SK-N-SH treated with all-trans-retinoic acid at 6 μM for 48 hours (cell line): Measurements from ENCODE around the gene C6orf136.

Source experiments
- ATAC-seq: fragments of 200-7000 bp; cut with Tn5 transposase; 3 replicates; pipeline ENCODE4 v1.9.1; 2020; ENCODE audit warnings: mild to moderate bottlenecking, moderate library complexity
- ARNTL ChIP-seq: fragments of 450-650 bp; formaldehyde crosslinking; IDR thresholded peaks from 2 replicates; pipeline ENCODE4 v1.5.0; 2020; ENCODE audit warnings: low read depth, mild to moderate bottlenecking, moderate library complexity, borderline replicate concordance
- BACH2 ChIP-seq: fragments of 250-450 bp; sonication (Bioruptor Pico); IDR thresholded peaks from 2 replicates; pipeline ENCODE4 v1.9.0; 2021; ENCODE audit warnings: mild to moderate bottlenecking, borderline replicate concordance
- CSDC2 ChIP-seq: fragments of 250-450 bp; sonication (Bioruptor Pico); IDR thresholded peaks from 2 replicates; pipeline ENCODE4 v1.5.0; 2020; ENCODE audit warnings: mild to moderate bottlenecking, moderate library complexity
- ESRRG ChIP-seq: fragments of 250-450 bp; sonication (Bioruptor Pico); IDR thresholded peaks from 2 replicates; pipeline ENCODE4 v1.6.1; 2021; ENCODE audit warnings: mild to moderate bottlenecking
- GLIS3 ChIP-seq: fragments of 250-450 bp; sonication (Bioruptor Pico); IDR thresholded peaks from 2 replicates; pipeline ENCODE4 v1.5.0; 2020; ENCODE audit warnings: mild to moderate bottlenecking, moderate library complexity
- ISL1 ChIP-seq: fragments of 250-450 bp; sonication (Bioruptor Pico); IDR thresholded peaks from 2 replicates; pipeline ENCODE4 v2.1.2; 2022; ENCODE audit warnings: mild to moderate bottlenecking, moderate library complexity
- OSR1 ChIP-seq: fragments of 250-450 bp; sonication (Bioruptor Pico); IDR thresholded peaks from 2 replicates; pipeline ENCODE4 v1.8.0; 2022; ENCODE audit warnings: moderate library complexity, mild to moderate bottlenecking, inconsistent platforms
- PPARA ChIP-seq: fragments of 250-450 bp; sonication (Bioruptor Pico); IDR thresholded peaks from 2 replicates; pipeline ENCODE4 v1.5.0; 2020; ENCODE audit warnings: mild to moderate bottlenecking, borderline replicate concordance
- RARB ChIP-seq: fragments of 250-450 bp; sonication (Bioruptor Pico); IDR thresholded peaks from 2 replicates; pipeline ENCODE4 v1.8.0; 2021; ENCODE audit warnings: mild to moderate bottlenecking, moderate library complexity
- SNAI2 ChIP-seq: fragments of 250-450 bp; sonication (Bioruptor Pico); IDR thresholded peaks from 2 replicates; pipeline ENCODE4 v1.5.0; 2020; ENCODE audit warnings: mild to moderate bottlenecking, moderate library complexity
- TCF4 ChIP-seq: fragments of 250-450 bp; sonication (Bioruptor Pico); IDR thresholded peaks from 2 replicates; pipeline ENCODE4 v1.8.0; 2021; ENCODE audit warnings: mild to moderate bottlenecking, moderate library complexity, borderline replicate concordance
- TOX ChIP-seq: fragments of 250-450 bp; sonication (Bioruptor Pico); IDR thresholded peaks from 2 replicates; pipeline ENCODE4 v1.8.0; 2021; ENCODE audit warnings: mild to moderate bottlenecking, moderate library complexity, borderline replicate concordance
- TSHZ2 ChIP-seq: fragments of 250-450 bp; sonication (Bioruptor Pico); IDR thresholded peaks from 2 replicates; pipeline ENCODE4 v1.5.0; 2020; ENCODE audit warnings: mild to moderate bottlenecking, moderate library complexity
- ZC3H10 ChIP-seq: fragments of 250-450 bp; sonication (Bioruptor Pico); IDR thresholded peaks from 2 replicates; pipeline ENCODE4 v1.5.1; 2021; ENCODE audit warnings: mild to moderate bottlenecking, moderate library complexity
- ZFP3 ChIP-seq: fragments of 250-450 bp; sonication (Bioruptor Pico); IDR thresholded peaks from 2 replicates; pipeline ENCODE4 v1.5.0; 2020; ENCODE audit warnings: mild to moderate bottlenecking, moderate library complexity
- ZFP30 ChIP-seq: fragments of 450-650 bp; formaldehyde crosslinking; IDR thresholded peaks from 2 replicates; pipeline ENCODE4 v1.5.0; 2022; ENCODE audit warnings: mild to moderate bottlenecking, moderate library complexity
- ZNF565 ChIP-seq: fragments of 450-650 bp; formaldehyde crosslinking; conservative IDR thresholded peaks from 2 replicates; pipeline ENCODE4 v1.5.0; 2020; ENCODE audit warnings: low read depth, mild to moderate bottlenecking, moderate library complexity
- ZNF70 ChIP-seq: fragments of 450-650 bp; formaldehyde crosslinking; IDR thresholded peaks from 2 replicates; pipeline ENCODE4 v1.5.0; 2020; ENCODE audit warnings: mild to moderate bottlenecking, moderate library complexity
- ZNF8 ChIP-seq: fragments of 450-650 bp; formaldehyde crosslinking; IDR thresholded peaks from 2 replicates; pipeline ENCODE4 v1.5.0; 2020; ENCODE audit warnings: mild to moderate bottlenecking, moderate library complexity
- TF ChIP-seq, protein P1 (sequence below): fragments of 250-450 bp; sonication (Bioruptor Pico); IDR thresholded peaks from 2 replicates; pipeline ENCODE4 v1.8.0; 2021; ENCODE audit warnings: low read depth, mild to moderate bottlenecking, moderate library complexity, borderline replicate concordance
- TF ChIP-seq, protein P2 (sequence below): fragments of 250-450 bp; sonication (Bioruptor Pico); IDR thresholded peaks from 2 replicates; pipeline ENCODE4 v1.8.0; 2020; ENCODE audit warnings: mild to moderate bottlenecking, moderate library complexity, borderline replicate concordance

The C6orf136 gene

GRCh38 chr6:30599625-30600324 is 47.2 kb upstream of the C6orf136 start:
- TF ChIP-seq, protein P1, sequence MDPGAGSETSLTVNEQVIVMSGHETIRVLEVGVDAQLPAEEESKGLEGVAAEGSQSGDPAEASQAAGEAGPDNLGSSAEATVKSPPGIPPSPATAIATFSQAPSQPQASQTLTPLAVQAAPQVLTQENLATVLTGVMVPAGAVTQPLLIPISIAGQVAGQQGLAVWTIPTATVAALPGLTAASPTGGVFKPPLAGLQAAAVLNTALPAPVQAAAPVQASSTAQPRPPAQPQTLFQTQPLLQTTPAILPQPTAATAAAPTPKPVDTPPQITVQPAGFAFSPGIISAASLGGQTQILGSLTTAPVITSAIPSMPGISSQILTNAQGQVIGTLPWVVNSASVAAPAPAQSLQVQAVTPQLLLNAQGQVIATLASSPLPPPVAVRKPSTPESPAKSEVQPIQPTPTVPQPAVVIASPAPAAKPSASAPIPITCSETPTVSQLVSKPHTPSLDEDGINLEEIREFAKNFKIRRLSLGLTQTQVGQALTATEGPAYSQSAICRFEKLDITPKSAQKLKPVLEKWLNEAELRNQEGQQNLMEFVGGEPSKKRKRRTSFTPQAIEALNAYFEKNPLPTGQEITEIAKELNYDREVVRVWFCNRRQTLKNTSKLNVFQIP (CRISPR knock-in tag): no peak
- TF ChIP-seq ZNF70 (CRISPR knock-in tag) (no peak), ARNTL (no peak), ZFP3 (CRISPR knock-in tag) (no peak), ESRRG (no peak), RARB (CRISPR knock-in tag) (no peak), TSHZ2 (no peak), OSR1 (CRISPR knock-in tag) (no peak), BACH2 (CRISPR knock-in tag) (no peak), ZC3H10 (CRISPR knock-in tag) (no peak), ISL1 (CRISPR knock-in tag) (no peak), ZNF8 (CRISPR knock-in tag) (no peak), TOX (no peak)
- TF ChIP-seq, protein P2, sequence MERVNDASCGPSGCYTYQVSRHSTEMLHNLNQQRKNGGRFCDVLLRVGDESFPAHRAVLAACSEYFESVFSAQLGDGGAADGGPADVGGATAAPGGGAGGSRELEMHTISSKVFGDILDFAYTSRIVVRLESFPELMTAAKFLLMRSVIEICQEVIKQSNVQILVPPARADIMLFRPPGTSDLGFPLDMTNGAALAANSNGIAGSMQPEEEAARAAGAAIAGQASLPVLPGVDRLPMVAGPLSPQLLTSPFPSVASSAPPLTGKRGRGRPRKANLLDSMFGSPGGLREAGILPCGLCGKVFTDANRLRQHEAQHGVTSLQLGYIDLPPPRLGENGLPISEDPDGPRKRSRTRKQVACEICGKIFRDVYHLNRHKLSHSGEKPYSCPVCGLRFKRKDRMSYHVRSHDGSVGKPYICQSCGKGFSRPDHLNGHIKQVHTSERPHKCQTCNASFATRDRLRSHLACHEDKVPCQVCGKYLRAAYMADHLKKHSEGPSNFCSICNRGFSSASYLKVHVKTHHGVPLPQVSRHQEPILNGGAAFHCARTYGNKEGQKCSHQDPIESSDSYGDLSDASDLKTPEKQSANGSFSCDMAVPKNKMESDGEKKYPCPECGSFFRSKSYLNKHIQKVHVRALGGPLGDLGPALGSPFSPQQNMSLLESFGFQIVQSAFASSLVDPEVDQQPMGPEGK (CRISPR knock-in tag): no peak
- no peak for ATAC-seq

DNA sequence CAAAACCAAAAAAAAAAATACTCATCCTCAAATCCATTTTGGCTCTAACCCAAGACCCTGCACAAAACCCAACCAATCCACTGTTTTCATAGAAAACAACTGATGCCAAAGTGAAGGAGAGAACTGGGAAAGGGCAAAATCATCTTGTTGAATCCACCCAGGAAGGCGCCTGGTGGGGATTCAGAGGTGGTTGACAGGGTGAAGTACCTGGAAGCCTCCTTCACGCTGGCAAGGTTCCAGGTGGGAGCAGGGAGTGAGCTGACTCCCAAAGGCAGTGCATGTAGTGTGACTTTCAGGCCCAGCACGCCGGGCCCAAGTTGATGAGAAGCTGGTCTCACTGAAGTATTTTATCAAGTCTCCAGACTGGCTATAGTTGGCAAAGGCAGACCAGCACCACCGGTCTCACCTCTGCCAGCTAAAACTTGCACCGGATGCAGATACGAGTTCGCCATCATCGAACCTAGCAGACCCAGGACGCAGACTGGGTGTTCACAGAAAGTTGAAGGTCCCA is 46.4 kb upstream of the C6orf136 start:
- ATAC-seq: no peak
- no peak for TF ChIP-seq TCF4 (CRISPR knock-in tag)

DNA sequence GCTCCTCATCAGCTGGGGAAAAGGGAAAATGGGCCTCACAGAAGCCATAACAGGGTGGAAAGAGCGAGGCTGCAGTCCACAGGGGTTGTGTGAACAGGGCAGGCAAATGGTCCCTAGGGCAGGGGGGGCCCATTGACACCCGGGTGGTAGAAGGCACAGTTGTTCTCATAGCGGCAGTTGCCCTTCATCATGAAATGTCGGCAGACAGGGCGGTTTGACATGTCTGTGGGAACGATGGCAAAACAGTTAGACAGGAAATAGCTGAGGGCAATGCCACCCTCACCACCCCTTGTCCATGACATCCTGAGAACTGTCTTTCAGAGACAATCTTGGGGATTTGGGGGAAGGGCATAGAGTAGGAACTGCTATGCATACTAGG is 45.5 kb upstream of the C6orf136 start:
- no peak for ATAC-seq
- no peak for TF ChIP-seq RARB (CRISPR knock-in tag)
- no peak for TF ChIP-seq ZNF8 (CRISPR knock-in tag)
- no peak for TF ChIP-seq ZC3H10 (CRISPR knock-in tag)
- no peak for TF ChIP-seq OSR1 (CRISPR knock-in tag)
- TF ChIP-seq ARNTL: no peak
- no peak for TF ChIP-seq PPARA
- TF ChIP-seq CSDC2: no peak
- no peak for TF ChIP-seq ZNF70 (CRISPR knock-in tag)
- no peak for TF ChIP-seq BACH2 (CRISPR knock-in tag)
- TF ChIP-seq, protein P1 (CRISPR knock-in tag): no peak
- no peak for TF ChIP-seq ZNF565 (CRISPR knock-in tag)
- no peak for TF ChIP-seq TCF4 (CRISPR knock-in tag)
- TF ChIP-seq ISL1 (CRISPR knock-in tag): no peak
- no peak for TF ChIP-seq TOX
- no peak for TF ChIP-seq ZFP30 (CRISPR knock-in tag)
- TF ChIP-seq ZFP3 (CRISPR knock-in tag): no peak
- TF ChIP-seq GLIS3 (CRISPR knock-in tag): no peak
- no peak for TF ChIP-seq ESRRG
- no peak for TF ChIP-seq TSHZ2
- TF ChIP-seq SNAI2: no peak
